Limb (tissue), 2 donors: ENCODE measurements around the gene BMP3.

Source experiments
- DNase-seq, 2 donors: peaks; one replicate each; pipeline ENCODE4 v3.0.0-alpha.2; 2016; ENCODE audit errors: extremely low spot score in 2 of 2

The BMP3 gene

GRCh38 chr4:81040012-81040659, 9.6 kb downstream of the BMP3 start:
- peak in 1 of 2 donors; percentile 72 for DNase-seq

- no peak for DNase-seq
These were observed 12.3 kb downstream of the BMP3 start for GRCh38 chr4:81042578-81043365.

GRCh38 chr4:81049330-81049729, 18.8 kb downstream of the BMP3 start:
- DNase-seq, result peak in 1 of 2 donors; percentile 40

- no peak for DNase-seq
These were observed 19.4 kb downstream of the BMP3 start for GRCh38 chr4:81049907-81050306.

- peak; percentile 30 to 78 for DNase-seq
These were observed 21.9 kb downstream of the BMP3 start for GRCh38 chr4:81052119-81053068.

- DNase-seq, result no peak
These were observed 28.1 kb downstream of the BMP3 start for GRCh38 chr4:81058621-81059020.

- no peak for DNase-seq
These were observed 30.3 kb downstream of the BMP3 start for GRCh38 chr4:81060587-81061343.

GRCh38 chr4:81061344-81061730, 30.8 kb downstream of the BMP3 start:
- no peak for DNase-seq

GRCh38 chr4:81062001-81062400, 31.5 kb downstream of the BMP3 start:
- DNase-seq, result no peak

GRCh38 chr4:81065446-81065845, 34.9 kb downstream of the BMP3 start:
- DNase-seq, result no peak

GRCh38 chr4:81069706-81070331, 39.3 kb downstream of the BMP3 start:
- DNase-seq, result peak; percentile 70 to 86

- DNase-seq, result no peak
These were observed 40.5 kb downstream of the BMP3 start for GRCh38 chr4:81071013-81071412.

GRCh38 chr4:81081156-81081555, 50.6 kb downstream of the BMP3 start:
- DNase-seq, result no peak

GRCh38 chr4:81084029-81084428, 53.5 kb downstream of the BMP3 start:
- DNase-seq, result no peak

GRCh38 chr4:81084634-81085033, 54.1 kb downstream of the BMP3 start:
- no peak for DNase-seq

GRCh38 chr4:81085291-81085690, 54.8 kb downstream of the BMP3 start:
- no peak for DNase-seq

- no peak for DNase-seq
These were observed 55.5 kb downstream of the BMP3 start for GRCh38 chr4:81085979-81086378.

GRCh38 chr4:81093720-81094401, 63.4 kb downstream of the BMP3 start:
- DNase-seq, result no peak

- DNase-seq, result no peak
These were observed 64.9 kb downstream of the BMP3 start for GRCh38 chr4:81095389-81095788.

- DNase-seq, result no peak
These were observed 66.1 kb downstream of the BMP3 start for GRCh38 chr4:81096566-81096965.
